Inferior parietal cortex (tissue), 1 donor: Measurements from ENCODE around the gene PLSCR1.

Source experiments
- DNase-seq: peaks from one replicate; pipeline ENCODE4 v3.0.0-alpha.2; 2016; ENCODE audit errors: extremely low spot score

PLSCR1 gene, protein sequence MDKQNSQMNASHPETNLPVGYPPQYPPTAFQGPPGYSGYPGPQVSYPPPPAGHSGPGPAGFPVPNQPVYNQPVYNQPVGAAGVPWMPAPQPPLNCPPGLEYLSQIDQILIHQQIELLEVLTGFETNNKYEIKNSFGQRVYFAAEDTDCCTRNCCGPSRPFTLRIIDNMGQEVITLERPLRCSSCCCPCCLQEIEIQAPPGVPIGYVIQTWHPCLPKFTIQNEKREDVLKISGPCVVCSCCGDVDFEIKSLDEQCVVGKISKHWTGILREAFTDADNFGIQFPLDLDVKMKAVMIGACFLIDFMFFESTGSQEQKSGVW

DNA sequence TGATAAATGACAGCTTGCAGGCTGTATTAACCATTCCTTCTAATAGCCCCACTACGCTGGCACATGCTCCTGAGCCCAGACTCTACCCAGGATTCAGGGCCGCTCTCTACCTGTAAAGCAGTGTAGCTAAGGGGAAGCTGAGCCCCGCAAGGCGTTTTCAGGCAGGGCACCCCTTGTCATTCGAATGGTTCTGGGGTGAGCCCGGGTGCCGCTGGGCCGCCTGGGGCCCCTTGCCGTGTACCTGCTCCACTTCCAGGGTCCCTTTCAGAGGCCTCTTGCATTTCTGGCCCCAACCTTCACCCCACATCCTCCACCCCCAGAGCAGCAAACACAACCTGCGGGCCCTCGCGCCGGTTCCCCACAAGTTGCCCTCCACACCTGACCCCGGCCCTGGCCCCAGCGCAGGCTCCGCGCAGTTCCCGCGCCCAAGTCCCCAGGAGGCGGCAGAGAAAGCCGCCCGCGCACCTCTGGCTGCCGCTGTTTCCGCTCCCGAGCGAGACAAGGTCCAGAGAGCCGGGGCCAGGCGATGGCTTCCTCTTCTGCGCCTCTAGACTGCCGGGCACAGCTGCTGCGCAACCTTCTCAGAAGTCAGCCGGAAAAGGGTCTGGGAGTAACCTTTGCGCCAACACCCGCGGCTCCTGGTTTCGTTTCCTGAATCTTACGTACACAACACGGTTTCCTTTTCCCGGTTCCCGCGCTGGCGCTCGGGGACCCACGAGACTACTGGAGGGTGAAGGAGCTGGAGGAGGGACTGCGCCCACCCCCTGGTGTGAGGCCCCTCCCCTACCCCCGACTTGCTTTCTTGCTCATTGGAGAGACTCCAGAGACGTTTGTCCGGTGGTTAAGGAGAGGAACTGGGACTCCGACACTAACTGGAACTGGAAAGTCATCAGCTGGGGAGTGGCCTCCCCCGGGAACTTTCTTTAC lies at the start of gene PLSCR1:
TSS of gene PLSCR1 (minus strand) at position 606 of the 927 bp plus-strand sequence. CDS start 8,055 bp downstream, outside the sequence.
- DNase-seq: peak; percentile 77

GRCh38 chr3:146593776-146594175 lies 49.4 kb upstream of the PLSCR1 start:
- DNase-seq: no peak

DNA sequence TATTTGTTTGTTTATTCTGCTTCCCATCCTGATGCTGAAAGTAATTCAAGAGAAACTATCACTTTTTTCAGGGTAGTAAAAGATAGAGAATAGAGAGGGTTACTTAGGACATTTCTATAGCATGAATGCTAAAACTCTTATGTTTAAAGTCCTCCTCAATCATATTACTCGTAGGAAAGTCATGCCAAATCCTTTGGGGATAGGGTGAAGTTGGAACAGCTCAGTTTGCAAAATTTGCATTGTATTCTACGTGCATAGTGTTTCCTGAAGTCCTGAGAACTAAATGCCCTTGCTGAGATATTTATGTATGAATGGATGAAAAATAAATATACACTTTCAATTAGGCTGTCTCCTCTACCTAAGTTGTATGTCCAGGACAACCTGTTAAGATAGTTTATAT lies 46.1 kb upstream of the PLSCR1 start:
- no peak for DNase-seq

GRCh38 chr3:146589899-146590508 lies 45.6 kb upstream of the PLSCR1 start:
- DNase-seq: peak; percentile 68

GRCh38 chr3:146585156-146585555 lies 40.7 kb upstream of the PLSCR1 start:
- no peak for DNase-seq

- DNase-seq: no peak
Measured at GRCh38 chr3:146581951-146582467, 37.6 kb upstream of the PLSCR1 start.

- DNase-seq: no peak
Measured at GRCh38 chr3:146581080-146581601, 36.7 kb upstream of the PLSCR1 start.

DNA sequence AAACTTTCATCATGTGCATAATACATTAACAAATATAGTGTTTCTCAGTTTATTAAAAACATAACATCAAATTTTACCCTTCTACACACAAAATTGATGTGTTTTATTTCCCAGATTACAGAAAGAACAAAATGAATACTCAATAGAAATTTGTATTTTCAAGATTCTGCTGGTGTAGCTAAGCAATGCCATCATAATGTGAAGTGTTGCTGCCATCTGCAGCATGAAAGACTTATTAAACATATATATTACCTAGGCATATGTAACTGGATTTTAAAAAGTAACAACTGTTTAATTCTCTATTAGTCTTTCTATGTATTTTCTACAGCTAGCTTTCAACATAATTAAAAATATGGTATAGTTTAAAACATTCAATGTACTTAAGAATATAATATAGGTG lies 33.3 kb upstream of the PLSCR1 start:
- DNase-seq: peak; percentile 60

DNA sequence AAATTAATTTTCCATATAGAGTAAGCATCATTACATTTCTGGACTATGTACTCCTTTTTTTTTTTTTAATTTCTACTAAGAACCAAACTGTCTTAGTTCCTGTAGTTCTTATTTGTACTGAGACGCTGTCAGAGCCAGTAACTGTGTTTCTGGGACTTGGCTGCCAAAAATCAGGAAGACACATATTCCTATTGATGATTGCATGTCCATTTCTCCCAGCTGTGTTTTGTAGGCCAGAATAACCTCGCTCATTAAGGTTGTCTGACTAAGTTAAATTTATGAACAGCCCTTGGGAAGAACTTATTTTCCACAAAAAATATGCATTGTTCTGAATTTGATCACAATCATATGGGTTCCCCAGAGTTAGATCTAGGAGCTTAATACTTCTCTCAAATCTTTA lies 31.2 kb upstream of the PLSCR1 start:
- DNase-seq: no peak

DNA sequence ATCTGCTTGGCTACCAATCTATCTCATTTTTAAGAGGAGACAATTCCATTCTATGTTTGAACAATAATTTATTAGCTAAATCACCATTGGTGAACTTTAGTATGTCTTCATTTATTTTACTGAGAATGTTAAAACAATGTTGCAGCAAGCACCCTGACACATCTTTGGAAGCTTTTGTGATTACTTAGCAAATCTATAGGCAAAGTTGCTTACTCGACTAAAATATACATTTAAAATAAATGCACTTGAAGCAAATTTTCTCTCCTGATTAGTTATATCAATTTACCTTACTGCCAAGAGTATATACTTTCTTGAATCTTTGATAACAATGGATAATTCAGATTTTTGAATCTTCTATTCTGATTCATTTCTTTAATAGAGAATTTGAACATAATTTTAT lies 29.8 kb upstream of the PLSCR1 start:
- no peak for DNase-seq

DNA sequence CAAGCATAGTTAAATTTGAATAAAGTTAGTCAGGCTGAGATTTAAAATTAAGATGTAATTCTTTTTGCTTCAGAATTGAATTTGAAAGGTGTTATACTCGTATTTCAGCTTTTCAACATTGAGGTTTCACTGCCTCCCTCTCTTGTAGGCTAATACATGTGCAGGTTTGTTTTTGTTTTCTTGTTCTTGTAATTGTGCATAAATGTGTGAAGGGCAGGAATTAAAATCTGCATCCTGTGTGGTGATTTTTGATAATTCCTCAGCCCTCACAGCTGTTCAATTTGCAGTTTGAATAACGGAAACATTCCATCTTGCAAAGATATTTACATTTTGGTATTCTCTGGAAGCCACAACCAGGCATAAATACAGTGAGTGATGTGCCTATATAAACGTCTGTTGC lies 24.9 kb upstream of the PLSCR1 start:
- DNase-seq: no peak

- no peak for DNase-seq
Measured at GRCh38 chr3:146566138-146566537, 21.7 kb upstream of the PLSCR1 start.

GRCh38 chr3:146561879-146562278 lies 17.5 kb upstream of the PLSCR1 start:
- no peak for DNase-seq

- DNase-seq: no peak
Measured at GRCh38 chr3:146561463-146561862, 17.1 kb upstream of the PLSCR1 start.

DNA sequence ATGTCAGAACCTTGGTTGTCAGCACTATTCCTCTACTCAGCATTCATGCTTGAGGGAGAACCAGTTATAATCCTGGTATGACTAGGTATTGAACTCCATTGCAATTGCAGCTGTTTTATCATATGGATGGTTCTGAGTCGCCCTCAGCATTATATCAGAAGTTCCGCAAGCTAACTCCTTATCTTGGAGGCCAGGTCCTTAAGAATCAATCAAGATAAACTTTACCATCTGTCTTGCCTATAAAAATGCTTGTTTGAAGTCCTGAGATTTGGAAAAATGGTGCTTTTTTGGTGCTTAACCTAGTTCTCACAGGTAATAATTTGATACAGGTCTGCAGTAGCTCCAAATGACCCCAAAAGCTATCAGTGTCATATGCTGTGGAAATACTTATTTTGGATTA lies 16.3 kb upstream of the PLSCR1 start:
- no peak for DNase-seq

GRCh38 chr3:146559388-146559787 lies 15.0 kb upstream of the PLSCR1 start:
- DNase-seq: no peak

DNA sequence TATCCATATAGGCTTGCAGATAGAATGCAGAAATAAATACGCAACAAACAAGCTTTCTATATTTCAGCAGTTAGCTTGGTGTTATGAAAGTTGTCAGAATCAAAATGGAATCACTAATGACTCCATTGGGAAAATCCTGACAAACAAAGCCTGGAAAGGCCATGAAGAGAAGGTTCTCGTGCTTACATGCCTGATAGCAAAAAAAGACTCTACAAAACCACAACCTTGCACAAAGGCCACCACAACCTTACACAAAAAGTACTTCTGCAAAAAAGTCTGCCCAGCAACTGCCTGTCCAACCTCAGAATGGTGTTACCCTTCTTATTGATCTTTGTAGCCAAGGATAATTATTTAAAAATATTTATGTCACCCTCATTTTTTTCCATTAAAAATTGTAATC lies 14.4 kb upstream of the PLSCR1 start:
- no peak for DNase-seq

DNA sequence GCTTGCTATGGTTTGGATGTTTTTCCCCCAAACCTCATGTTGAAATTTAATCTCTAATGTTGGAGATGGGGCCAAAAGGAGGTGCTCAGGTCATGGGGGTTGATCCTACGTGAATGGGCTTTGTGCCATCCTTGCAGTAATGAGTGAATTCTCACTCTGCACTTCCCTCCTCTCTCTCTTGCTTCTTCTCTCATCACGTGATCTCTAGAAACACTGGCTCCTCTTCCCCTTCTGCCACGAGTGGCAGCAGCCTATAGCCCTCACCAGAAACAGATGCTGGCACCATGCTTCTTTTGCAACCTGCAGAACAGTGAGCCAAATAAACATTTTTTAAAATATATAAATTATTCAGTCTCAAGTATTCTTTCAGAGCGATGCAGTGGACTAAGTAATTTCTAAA lies 13.3 kb upstream of the PLSCR1 start:
- DNase-seq: no peak

- no peak for DNase-seq
Measured at GRCh38 chr3:146555311-146555710, 10.9 kb upstream of the PLSCR1 start.

DNA sequence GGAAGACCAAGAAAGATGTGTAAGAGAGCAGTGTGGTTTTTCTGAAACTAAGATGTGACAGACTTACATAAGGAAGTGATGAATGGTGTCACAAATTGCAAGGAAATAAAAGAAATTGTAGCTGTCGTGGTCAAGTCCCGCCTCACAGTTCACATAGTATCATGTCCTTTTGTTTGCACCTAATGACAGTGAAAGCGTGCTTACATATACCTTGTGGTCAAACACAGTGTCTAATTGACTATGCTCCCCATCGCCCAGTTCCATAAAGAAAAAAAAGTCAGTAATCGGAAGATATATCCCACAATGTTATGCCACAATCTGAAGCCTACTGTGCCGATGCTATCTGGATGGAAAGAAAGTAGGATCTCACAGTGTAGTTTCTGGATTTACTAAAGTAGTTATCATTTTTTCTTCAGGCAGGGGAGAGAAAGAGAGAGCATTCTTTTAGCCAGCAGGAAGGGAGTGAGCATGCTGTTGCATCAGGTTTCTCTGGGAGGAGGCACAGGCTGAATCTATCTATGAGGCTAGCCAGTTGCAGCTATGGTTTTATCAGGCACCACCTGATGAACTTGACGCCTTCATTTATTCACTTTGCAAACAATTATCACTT lies 9.8 kb upstream of the PLSCR1 start:
- DNase-seq: no peak

GRCh38 chr3:146550743-146551510 lies 6.5 kb upstream of the PLSCR1 start:
- DNase-seq: no peak
